ENCODE measurements around the gene HNF4A. TPM values are rescaled to one million over a fixed set of nuclear protein-coding genes. Genes with fewer than 3 reads are reported as not detected.

HNF4A gene
- total RNA-seq, 3 donors from 2014 or later (not counting 1 experiment from before 2014, with no cell fraction given), result not detected

- Mint-ChIP-seq H3K9me3 (no peaks in the 10 kb centered on the region), H3K36me3 (no peaks in the 10 kb centered on the region), H3K27ac (no peak overlapping the region), H3K4me3 (no peak overlapping the region), H3K27me3 (ENCODE audit: low read depth in 2 of 2) (peaks cover 0 to 5% of the 10 kb centered on the region in 2 donors), H3K4me1 (peaks cover 0 to 4% of the 10 kb centered on the region in 2 donors)
- Histone ChIP-seq H3K4me1 (ENCODE audit: control insufficient read depth, insufficient read depth, low read length) (no peaks in the 10 kb centered on the region), H3K27ac (ENCODE audit: low read length) (no peak overlapping the region), H3K36me3 (ENCODE audit: control insufficient read depth, insufficient read depth, low read length) (no peaks in the 10 kb centered on the region), H3K27me3 (ENCODE audit: control insufficient read depth, insufficient read depth, low read length) (no peaks in the 10 kb centered on the region), H3K4me3 (ENCODE audit: low read length) (no peak overlapping the region), H3K9me3 (ENCODE audit: control insufficient read depth, insufficient read depth, low read length) (no peaks in the 10 kb centered on the region)
- DNase-seq, result no peak
- no peak for ATAC-seq
- WGBS (ENCODE audit: insufficient coverage), result 39% methylated on average over 1 of the region's 2 CpGs
- intact Hi-C loops (cut with micrococcal nuclease), result no loop called here
- no peak for TF ChIP-seq CTCF (IDR thresholded peaks at IDR 0.05)
These were observed 83.8 kb downstream of the HNF4A start for GRCh38 chr20:44439318-44439717.

- Histone ChIP-seq H3K4me3 (ENCODE audit: low read length) (no peak overlapping the region), H3K36me3 (ENCODE audit: control insufficient read depth, insufficient read depth, low read length) (no peaks in the 10 kb centered on the region), H3K27me3 (ENCODE audit: control insufficient read depth, insufficient read depth, low read length) (no peaks in the 10 kb centered on the region), H3K9me3 (ENCODE audit: control insufficient read depth, insufficient read depth, low read length) (no peaks in the 10 kb centered on the region), H3K27ac (ENCODE audit: low read length) (no peak overlapping the region), H3K4me1 (ENCODE audit: control insufficient read depth, insufficient read depth, low read length) (no peaks in the 10 kb centered on the region)
- H3K27me3 Mint-ChIP-seq (ENCODE audit: low read depth in 2 of 2), result peaks cover 8 to 12% of the 10 kb centered on the region in 2 donors
- no peaks in the 10 kb centered on the region for H3K9me3 Mint-ChIP-seq
- no peaks in the 10 kb centered on the region for H3K4me1 Mint-ChIP-seq
- no peak for TF ChIP-seq CTCF (IDR thresholded peaks at IDR 0.05)
- no peak for ATAC-seq
- H3K27ac Mint-ChIP-seq, result no peak overlapping the region
- 59% methylated on average over 12 of the region's 12 CpGs for WGBS (ENCODE audit: insufficient coverage)
- H3K36me3 Mint-ChIP-seq, result no peaks in the 10 kb centered on the region
- no peak for DNase-seq
- intact Hi-C loops (cut with micrococcal nuclease), result no loop called here
- H3K4me3 Mint-ChIP-seq, result no peak overlapping the region
These were observed 87.0 kb downstream of the HNF4A start for GRCh38 chr20:44442298-44443070.

GRCh38 chr20:44445742-44446710 is 90.5 kb downstream of the HNF4A start:
- no peak for TF ChIP-seq CTCF (IDR thresholded peaks at IDR 0.05)
- Mint-ChIP-seq H3K36me3 (no peaks in the 10 kb centered on the region), H3K9me3 (no peaks in the 10 kb centered on the region), H3K27me3 (ENCODE audit: low read depth in 2 of 2) (peaks cover 12 to 14% of the 10 kb centered on the region in 2 donors), H3K4me1 (no peaks in the 10 kb centered on the region), H3K27ac (no peak overlapping the region), H3K4me3 (no peak overlapping the region)
- H3K9me3 ChIP-seq (ENCODE audit: control insufficient read depth, insufficient read depth, low read length), result no peaks in the 10 kb centered on the region
- no peak overlapping the region for H3K27ac ChIP-seq (ENCODE audit: low read length)
- no peak overlapping the region for H3K4me3 ChIP-seq (ENCODE audit: low read length)
- intact Hi-C loops (cut with micrococcal nuclease), result no loop called here
- DNase-seq (no peak), ATAC-seq (no peak)
- WGBS (ENCODE audit: insufficient coverage), result 83% methylated on average over 6 of the region's 6 CpGs
- H3K36me3 ChIP-seq (ENCODE audit: control insufficient read depth, insufficient read depth, low read length), result no peaks in the 10 kb centered on the region
- no peaks in the 10 kb centered on the region for H3K27me3 ChIP-seq (ENCODE audit: control insufficient read depth, insufficient read depth, low read length)
- H3K4me1 ChIP-seq (ENCODE audit: control insufficient read depth, insufficient read depth, low read length), result no peaks in the 10 kb centered on the region
